H9 (cell line): ENCODE data around the gene TMEM266. TPM values are rescaled to one million over a fixed set of nuclear protein-coding genes. Genes with fewer than 3 reads are reported as not detected.

ENCODE experiments used
- DNase-seq: peaks from one replicate; pipeline ENCODE4 v3.0.0-alpha.2; 2017
- H2AFZ ChIP-seq: one replicate; pipeline ENCODE4 v1.6.1; 2013; ENCODE audit warnings: mild to moderate bottlenecking, low read length, control low read depth, moderate library complexity
- H2AK5ac ChIP-seq: 2 replicates; pipeline ENCODE4 v1.6.1; 2013; ENCODE audit warnings: low read length, control low read depth, mixed read lengths; ENCODE audit not compliant: insufficient read length
- H2BK120ac ChIP-seq: one replicate; pipeline ENCODE4 v1.6.1; 2013; ENCODE audit warnings: low read depth, mild to moderate bottlenecking, low read length, control low read depth, inconsistent platforms; ENCODE audit not compliant: poor library complexity, severe bottlenecking
- H2BK12ac ChIP-seq: 2 replicates; pipeline ENCODE4 v1.6.1; 2013; ENCODE audit warnings: low read length, control low read depth, mixed read lengths, low read depth; ENCODE audit not compliant: insufficient read length
- H2BK15ac ChIP-seq: 2 replicates; pipeline ENCODE4 v1.6.1; 2013; ENCODE audit warnings: low read depth, low read length, control low read depth
- H2BK20ac ChIP-seq: one replicate; pipeline ENCODE4 v1.6.1; 2013; ENCODE audit warnings: low read depth, mild to moderate bottlenecking, low read length, control low read depth, inconsistent platforms; ENCODE audit not compliant: poor library complexity, severe bottlenecking
- H2BK5ac ChIP-seq: 2 replicates; pipeline ENCODE4 v1.6.1; 2013; ENCODE audit warnings: low read length, control low read depth, mixed read lengths; ENCODE audit not compliant: insufficient read length
- H3K14ac ChIP-seq: 2 replicates; pipeline ENCODE4 v1.6.1; 2013; ENCODE audit warnings: low read length, control low read depth; ENCODE audit not compliant: insufficient read depth
- H3K18ac ChIP-seq: 2 replicates; pipeline ENCODE4 v1.6.1; 2013; ENCODE audit warnings: low read depth, mild to moderate bottlenecking, mixed read lengths, low read length, control low read depth; ENCODE audit not compliant: insufficient read length
- H3K23ac ChIP-seq: 2 replicates; pipeline ENCODE4 v1.6.1; 2013; ENCODE audit warnings: low read length, control low read depth, mixed read lengths, low read depth; ENCODE audit not compliant: insufficient read length
- H3K23me2 ChIP-seq: 2 replicates; pipeline ENCODE4 v1.6.1; 2013; ENCODE audit warnings: low read depth, mild to moderate bottlenecking, mixed read lengths, low read length, control low read depth; ENCODE audit not compliant: insufficient read length, poor library complexity, severe bottlenecking
- H3K27ac ChIP-seq: 2 replicates; pipeline ENCODE4 v1.5.1; 2013; ENCODE audit warnings: low read length, control low read depth, mixed read lengths, low read depth; ENCODE audit not compliant: insufficient read length
- H3K27me3 ChIP-seq: 2 replicates; pipeline ENCODE4 v1.6.1; 2013; ENCODE audit warnings: low read length, control low read depth, inconsistent platforms; ENCODE audit not compliant: insufficient read depth
- H3K4ac ChIP-seq: 2 replicates; pipeline ENCODE4 v1.6.1; 2013; ENCODE audit warnings: low read depth, mild to moderate bottlenecking, control low read depth, inconsistent platforms, low read length, moderate library complexity
- H3K4me1 ChIP-seq: 2 replicates; pipeline ENCODE4 v1.6.1; 2013; ENCODE audit warnings: low read length, control low read depth, inconsistent platforms; ENCODE audit not compliant: insufficient read depth
- H3K4me2 ChIP-seq: 2 replicates; pipeline ENCODE4 v1.6.1; 2013; ENCODE audit warnings: low read length, control low read depth, mixed read lengths; ENCODE audit not compliant: insufficient read length, insufficient read depth
- H3K56ac ChIP-seq: 2 replicates; pipeline ENCODE4 v1.6.1; 2013; ENCODE audit warnings: low read depth, mild to moderate bottlenecking, mixed read lengths, low read length, control low read depth; ENCODE audit not compliant: insufficient read length
- H3K79me1 ChIP-seq: 2 replicates; pipeline ENCODE4 v1.6.1; 2013; ENCODE audit warnings: low read depth, mild to moderate bottlenecking, moderate library complexity, low read length, control low read depth, inconsistent platforms; ENCODE audit not compliant: insufficient read depth, poor library complexity, severe bottlenecking
- H3K79me2 ChIP-seq: 2 replicates; pipeline ENCODE4 v1.6.1; 2013; ENCODE audit warnings: low read length, control low read depth, inconsistent platforms; ENCODE audit not compliant: insufficient read depth
- H3K9ac ChIP-seq: 2 replicates; pipeline ENCODE4 v1.6.1; 2013; ENCODE audit warnings: low read length, control low read depth, mixed read lengths; ENCODE audit not compliant: insufficient read length; ENCODE audit errors: extremely low read depth
- H3K9me3 ChIP-seq: one replicate; pipeline ENCODE4 v1.6.1; 2013; ENCODE audit warnings: low read depth, low read length, inconsistent platforms; ENCODE audit not compliant: control insufficient read depth
- H3T11ph ChIP-seq: one replicate; pipeline ENCODE4 v1.6.1; 2013; ENCODE audit warnings: mild to moderate bottlenecking, low read length, control low read depth, inconsistent platforms
- H4K20me1 ChIP-seq: one replicate; pipeline ENCODE4 v1.6.1; 2013; ENCODE audit not compliant: control insufficient read depth, insufficient read length, insufficient read depth
- H4K5ac ChIP-seq: 2 replicates; pipeline ENCODE4 v1.6.1; 2013; ENCODE audit warnings: low read depth, mild to moderate bottlenecking, mixed read lengths, low read length, control low read depth; ENCODE audit not compliant: insufficient read length
- H4K8ac ChIP-seq: replicated peaks from 2 replicates; pipeline ENCODE4 v1.6.1; 2013; ENCODE audit warnings: low read length, control low read depth, mixed read lengths, low read depth; ENCODE audit not compliant: insufficient read length
- H4K91ac ChIP-seq: 2 replicates; pipeline ENCODE4 v1.6.1; 2013; ENCODE audit warnings: low read depth, mild to moderate bottlenecking, moderate library complexity, mixed read lengths, low read length, control low read depth; ENCODE audit not compliant: insufficient read length
- H3K27ac Mint-ChIP-seq, 3 experiments: 2 replicates in 2 of 3; 3 replicates in 1 of 3; pipeline ENCODE4 v1.8.0; 2020 to 2021; ENCODE audit warnings: mixed read lengths in 3 of 3, mild to moderate bottlenecking in 1 of 3, moderate library complexity in 1 of 3
- H3K27me3 Mint-ChIP-seq: 2 replicates; pipeline ENCODE4 v1.8.0; 2021; ENCODE audit warnings: low read depth, mild to moderate bottlenecking, moderate library complexity, mixed read lengths
- H3K36me3 Mint-ChIP-seq, 3 experiments: 2 replicates in 2 of 3; 3 replicates in 1 of 3; pipeline ENCODE4 v1.8.0; 2020 to 2021; ENCODE audit warnings: low read depth in 3 of 3, mixed read lengths in 3 of 3; ENCODE audit not compliant: insufficient read depth in 1 of 3
- H3K4me1 Mint-ChIP-seq, 2 experiments: 2 replicates each; pipeline ENCODE4 v1.8.0; 2020; ENCODE audit warnings: mixed read lengths in 2 of 2
- H3K4me3 Mint-ChIP-seq, 2 experiments: 2 replicates in 1 of 2; 3 replicates in 1 of 2; pipeline ENCODE4 v1.8.0; 2020 to 2021; ENCODE audit warnings: mild to moderate bottlenecking in 2 of 2, mixed read lengths in 2 of 2, moderate library complexity in 1 of 2
- H3K9me3 Mint-ChIP-seq, 2 experiments: 2 replicates in 1 of 2; 3 replicates in 1 of 2; pipeline ENCODE4 v1.8.0; 2020; ENCODE audit warnings: mild to moderate bottlenecking in 2 of 2, mixed read lengths in 2 of 2, moderate library complexity in 1 of 2
- CTCF ChIP-seq: fragments of 200-600 bp; sonication (generic); conservative IDR thresholded peaks from 3 replicates; pipeline ENCODE4 v1.8.0; 2021; ENCODE audit warnings: antibody characterized with exemption, mild to moderate bottlenecking
- WGBS: extraction: QIAGEN DNeasy Blood & Tissue Kit; methylation state at CpG from one replicate; pipeline ENCODE4 v1.1.7; 2013; ENCODE audit warnings: missing lambda C conversion rate, low lambda C conversion rate, mixed read lengths; ENCODE audit not compliant: insufficient read length; ENCODE audit errors: extremely low coverage; 5-methylcytosine and 5-hydroxymethylcytosine counted together
- total RNA-seq: library from RNA; stranded (reverse); gene quantifications from 2 replicates; pipeline ENCODE4 v1.2.1, GENCODE V29; 2021

Gene TMEM266
- total RNA-seq, 1 experiment from 2014 or later = 0.81 TPM

- Mint-ChIP-seq H3K27ac (no peak overlapping the region), H3K36me3 (peaks cover 0 to 12% (median 0%) of the 10 kb centered on the region in 3 experiments; a peak in 3 of 7 replicates), H3K4me1 (peaks cover 0 to 3% of the 10 kb centered on the region in 2 experiments; a peak in 1 of 4 replicates), H3K4me3 (no peak overlapping the region), H3K9me3 (no peaks in the 10 kb centered on the region), H3K27me3 (no peaks in the 10 kb centered on the region)
- no peaks in the 10 kb centered on the region for H3K23me2 ChIP-seq
- H2BK20ac ChIP-seq = no peak overlapping the region
- H3K9me3 ChIP-seq = no peaks in the 10 kb centered on the region
- no peak overlapping the region for H2AFZ ChIP-seq
- no peak overlapping the region for H2BK15ac ChIP-seq
- no peak overlapping the region for H3K56ac ChIP-seq
- H3K23ac ChIP-seq = no peak overlapping the region
- H2BK120ac ChIP-seq = no peak overlapping the region
- H4K8ac ChIP-seq = no peak overlapping the region
- H2BK12ac ChIP-seq = no peak overlapping the region
- no peak for DNase-seq
- H4K20me1 ChIP-seq = no peaks in the 10 kb centered on the region
- H3K27me3 ChIP-seq = no peaks in the 10 kb centered on the region
- peaks cover 2% of the 10 kb centered on the region; the same call in 1 of the 2 replicates for H3K4me1 ChIP-seq
- no peak overlapping the region for H4K5ac ChIP-seq
- no peaks in the 10 kb centered on the region for H3K79me2 ChIP-seq
- H2BK5ac ChIP-seq = no peak overlapping the region
- TF ChIP-seq CTCF = no peak
- H3K14ac ChIP-seq = no peak overlapping the region
- no peak overlapping the region for H3T11ph ChIP-seq
- H3K9ac ChIP-seq = no peak overlapping the region
- H3K4me2 ChIP-seq = no peak overlapping the region
- H3K18ac ChIP-seq = no peak overlapping the region
- no peak overlapping the region for H4K91ac ChIP-seq
- no peaks in the 10 kb centered on the region for H3K79me1 ChIP-seq
- no peak overlapping the region for H3K27ac ChIP-seq
- WGBS = no CpG with 5 or more reads among the region's 3 CpGs
- H2AK5ac ChIP-seq = no peak overlapping the region
- no peak overlapping the region for H3K4ac ChIP-seq
These were observed 150.2 kb downstream of the TMEM266 start for GRCh38 chr15:76209942-76210341.
